WTC11 (cell line): Measurements from ENCODE around the gene PCGF2. TPM values are rescaled to one million over a fixed set of nuclear protein-coding genes. Genes with fewer than 3 reads are reported as not detected.

Source experiments
- ATAC-seq: fragments of 200-7000 bp; cut with Tn5 transposase; 2 replicates; pipeline ENCODE4 v1.10.0; 2021; ENCODE audit warnings: mild to moderate bottlenecking, moderate library complexity
- CTCF ChIA-PET: fragments of 300-600 bp; sonication (Branson Sonifier 250); formaldehyde crosslinking; loops from one replicate; lab custom pipeline; 2021; ENCODE audit warnings: antibody characterized with exemption; lab: Charles Lee
- POLR2A ChIA-PET: fragments of 350-600 bp; sonication (Branson Sonifier 250); formaldehyde crosslinking; loops from one replicate; lab custom pipeline; 2021; ENCODE audit warnings: antibody characterized with exemption; lab: Charles Lee
- DNase-seq: peaks from one replicate; pipeline ENCODE4 v3.0.0; 2021; ENCODE audit warnings: low spot score
- H3K27ac Mint-ChIP-seq: 2 replicates; pipeline ENCODE4 v1.8.0; 2021; ENCODE audit warnings: mixed read lengths
- H3K27me3 Mint-ChIP-seq: 2 replicates; pipeline ENCODE4 v1.8.0; 2021; ENCODE audit warnings: low read depth, mild to moderate bottlenecking, moderate library complexity, mixed read lengths
- H3K36me3 Mint-ChIP-seq: 2 replicates; pipeline ENCODE4 v1.8.0; 2021; ENCODE audit warnings: mixed read lengths
- H3K4me1 Mint-ChIP-seq: 2 replicates; pipeline ENCODE4 v1.8.0; 2022; ENCODE audit warnings: mixed read lengths
- H3K4me3 Mint-ChIP-seq: 2 replicates; pipeline ENCODE4 v1.8.0; 2021; ENCODE audit warnings: mild to moderate bottlenecking, moderate library complexity, mixed read lengths
- H3K9me3 Mint-ChIP-seq: 2 replicates; pipeline ENCODE4 v1.8.0; 2021; ENCODE audit warnings: mixed read lengths
- ARID4B ChIP-seq: sonication (generic); formaldehyde crosslinking; IDR thresholded peaks from 2 replicates; pipeline ENCODE4 v1.8.0; 2023; ENCODE audit warnings: missing genetic modification reagents, mild to moderate bottlenecking, borderline replicate concordance
- ATF2 ChIP-seq: sonication (generic); formaldehyde crosslinking; IDR thresholded peaks from 2 replicates; pipeline ENCODE4 v1.8.1; 2022; ENCODE audit warnings: low read depth, missing genetic modification reagents, borderline replicate concordance
- E2F5 ChIP-seq: sonication (generic); formaldehyde crosslinking; IDR thresholded peaks from 2 replicates; pipeline ENCODE4 v1.8.1; 2022; ENCODE audit warnings: mild to moderate bottlenecking, moderate library complexity, missing genetic modification reagents
- FOXJ3 ChIP-seq: sonication (generic); formaldehyde crosslinking; IDR thresholded peaks from 2 replicates; pipeline ENCODE4 v1.9.0; 2021; ENCODE audit warnings: missing genetic modification reagents, mild to moderate bottlenecking, borderline replicate concordance
- JUN ChIP-seq: sonication (generic); formaldehyde crosslinking; IDR thresholded peaks from 2 replicates; pipeline ENCODE4 v1.8.0; 2023; ENCODE audit warnings: mild to moderate bottlenecking, missing genetic modification reagents
- NFE2L1 ChIP-seq: sonication (generic); formaldehyde crosslinking; IDR thresholded peaks from 2 replicates; pipeline ENCODE4 v1.8.1; 2023; ENCODE audit warnings: missing genetic modification reagents
- NR2C2 ChIP-seq: sonication (generic); formaldehyde crosslinking; IDR thresholded peaks from 2 replicates; pipeline ENCODE4 v1.8.0; 2022; ENCODE audit warnings: mild to moderate bottlenecking, missing genetic modification reagents
- PREB ChIP-seq: sonication (generic); formaldehyde crosslinking; IDR thresholded peaks from 2 replicates; pipeline ENCODE4 v1.8.1; 2022; ENCODE audit warnings: mild to moderate bottlenecking, missing genetic modification reagents, moderate library complexity, borderline replicate concordance
- RORB ChIP-seq: fragments of 250-450 bp; sonication (Bioruptor Pico); IDR thresholded peaks from 2 replicates; pipeline ENCODE4 v1.9.0; 2021; ENCODE audit warnings: mild to moderate bottlenecking
- SOX15 ChIP-seq: fragments of 250-450 bp; sonication (Bioruptor Pico); IDR thresholded peaks from 2 replicates; pipeline ENCODE4 v1.9.0; 2021; ENCODE audit warnings: mild to moderate bottlenecking
- USF1 ChIP-seq: sonication (generic); formaldehyde crosslinking; IDR thresholded peaks from 2 replicates; pipeline ENCODE4 v1.8.0; 2022; ENCODE audit warnings: mild to moderate bottlenecking, missing genetic modification reagents
- USF2 ChIP-seq: sonication (generic); formaldehyde crosslinking; IDR thresholded peaks from 2 replicates; pipeline ENCODE4 v1.8.1; 2023; ENCODE audit warnings: mild to moderate bottlenecking, missing genetic modification reagents, moderate library complexity
- ZBTB21 ChIP-seq: sonication (generic); formaldehyde crosslinking; IDR thresholded peaks from 2 replicates; pipeline ENCODE4 v1.8.1; 2023; ENCODE audit warnings: mild to moderate bottlenecking, missing genetic modification reagents, borderline replicate concordance
- ZBTB43 ChIP-seq: sonication (generic); formaldehyde crosslinking; IDR thresholded peaks from 2 replicates; pipeline ENCODE4 v1.8.1; 2023; ENCODE audit warnings: mild to moderate bottlenecking, missing genetic modification reagents
- ZNF121 ChIP-seq: sonication (generic); formaldehyde crosslinking; IDR thresholded peaks from 2 replicates; pipeline ENCODE4 v1.8.0; 2023; ENCODE audit warnings: missing genetic modification reagents
- ZNF263 ChIP-seq: sonication (generic); formaldehyde crosslinking; IDR thresholded peaks from 2 replicates; pipeline ENCODE4 v1.8.1; 2022; ENCODE audit warnings: low read depth, mild to moderate bottlenecking, moderate library complexity, missing genetic modification reagents
- ZNF317 ChIP-seq: sonication (generic); formaldehyde crosslinking; IDR thresholded peaks from 2 replicates; pipeline ENCODE4 v1.8.1; 2023; ENCODE audit warnings: low read depth, mild to moderate bottlenecking, moderate library complexity, missing genetic modification reagents, borderline replicate concordance
- ZNF512 ChIP-seq: sonication (generic); formaldehyde crosslinking; IDR thresholded peaks from 2 replicates; pipeline ENCODE4 v1.8.1; 2022; ENCODE audit warnings: missing genetic modification reagents, borderline replicate concordance
- ZSCAN18 ChIP-seq: fragments of 250-450 bp; sonication (Bioruptor Pico); IDR thresholded peaks from 2 replicates; pipeline ENCODE4 v2.1.2; 2022; ENCODE audit warnings: mild to moderate bottlenecking, moderate library complexity
- total RNA-seq: library from RNA; stranded (reverse); gene quantifications from 3 replicates; pipeline ENCODE4 v1.2.3, GENCODE V29; 2021

The PCGF2 gene
- total RNA-seq, 1 experiment from 2014 or later, result 104 TPM

GRCh38 chr17:38742411-38743308 is 5.5 kb downstream of the PCGF2 start:
- Mint-ChIP-seq H3K27ac (peak overlapping the region; percentile 30; the same call in 1 of the 2 replicates), H3K4me1 (peaks cover 54% of the 10 kb centered on the region), H3K4me3 (no peak overlapping the region), H3K27me3 (no peaks in the 10 kb centered on the region), H3K9me3 (no peaks in the 10 kb centered on the region), H3K36me3 (peaks cover 27% of the 10 kb centered on the region)
- TF ChIP-seq FOXJ3 (CRISPR knock-in tag), result no peak
- TF ChIP-seq NR2C2 (CRISPR knock-in tag), result no peak
- no peak for TF ChIP-seq NFE2L1 (CRISPR knock-in tag)
- no peak for TF ChIP-seq ZNF317
- no peak for TF ChIP-seq JUN (CRISPR knock-in tag)
- TF ChIP-seq ZSCAN18 (CRISPR knock-in tag), result no peak
- no peak for TF ChIP-seq E2F5 (CRISPR knock-in tag)
- TF ChIP-seq ZNF512 (CRISPR knock-in tag), result no peak
- TF ChIP-seq USF1 (CRISPR knock-in tag), result no peak
- no peak for TF ChIP-seq ZBTB21
- no peak for TF ChIP-seq ZBTB43 (CRISPR knock-in tag)
- TF ChIP-seq SOX15 (CRISPR knock-in tag), result no peak
- no peak for TF ChIP-seq ZNF121 (CRISPR knock-in tag)
- ChIA-PET CTCF (interaction anchor here (1.7 kb wide), 1 partner anchor 8 kb away, joined by 17 read pairs; no protein-coding TSS in a partner anchor), POLR2A (no interaction called here)
- DNase-seq (no peak), ATAC-seq (no peak)

- no peak for DNase-seq
- POLR2A ChIA-PET, result no interaction called here
- ATAC-seq, result no peak
- Mint-ChIP-seq H3K27me3 (no peaks in the 10 kb centered on the region), H3K27ac (peak overlapping the region; percentile 3; the same call in 1 of the 2 replicates), H3K4me1 (peaks cover 54% of the 10 kb centered on the region), H3K4me3 (no peak overlapping the region), H3K9me3 (no peaks in the 10 kb centered on the region), H3K36me3 (peaks cover 30% of the 10 kb centered on the region)
- CTCF ChIA-PET, result interaction anchor here (0.6 kb wide), 1 partner anchor 79 kb away, joined by 8 read pairs; no protein-coding TSS in a partner anchor
- TF ChIP-seq PREB (CRISPR knock-in tag), result no peak
- no peak for TF ChIP-seq ZNF263 (CRISPR knock-in tag)
- no peak for TF ChIP-seq RORB (CRISPR knock-in tag)
- TF ChIP-seq USF2, result no peak
- TF ChIP-seq ARID4B, result no peak
- no peak for TF ChIP-seq ATF2 (CRISPR knock-in tag)
Observed at GRCh38 chr17:38741921-38742410, 6.2 kb downstream of the PCGF2 start.
